Activated CD4-positive, alpha-beta T cell treated with anti-CD3 and anti-CD28 coated beads, Interleukin-2, Interleukin-4, amounts not matched to agents 100 ng/mL and 50 ng/mL, durations not matched to agents 16 hours and 8 hours (primary cell): Measurements from ENCODE around the gene PELI3.

Experiments used
- DNase-seq: peaks from one replicate; pipeline ENCODE4 v3.0.0-alpha.2; 2020; ENCODE audit warnings: low spot score

Gene PELI3

GRCh38 chr11:66475349-66476172 lies 8.9 kb downstream of the PELI3 start:
- no peak for DNase-seq

DNA sequence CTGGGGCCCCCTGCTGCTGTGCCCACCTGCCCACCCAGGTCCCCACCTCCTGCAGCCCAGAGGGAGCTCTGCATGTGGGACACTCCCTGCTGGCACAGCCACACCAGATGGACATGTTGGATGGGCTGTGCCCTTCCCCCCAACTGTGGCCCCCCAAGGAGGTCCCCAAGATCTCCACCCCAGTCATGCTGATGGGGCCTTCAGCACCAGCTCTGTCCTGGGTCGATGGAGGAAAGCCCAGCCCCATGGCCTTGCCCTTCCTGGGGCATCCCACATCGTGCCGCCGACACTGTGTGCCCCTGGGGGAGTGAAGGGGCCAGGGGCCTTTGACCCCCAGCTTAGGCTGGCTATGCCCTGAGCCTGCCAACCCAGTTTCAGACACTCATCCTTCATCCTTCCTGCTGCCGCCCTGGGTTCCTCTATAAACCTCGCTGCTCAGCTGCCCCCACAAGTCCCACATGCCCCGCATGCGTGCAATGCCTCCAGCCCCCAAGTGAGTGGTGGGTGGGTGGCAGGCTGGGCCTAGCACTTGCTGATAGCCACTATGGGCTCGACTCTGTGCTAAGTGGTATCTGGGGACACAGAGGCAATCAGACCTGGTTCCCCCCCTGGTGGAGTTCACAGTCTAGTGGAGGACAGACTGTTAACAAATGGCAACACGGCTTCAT lies 9.6 kb downstream of the PELI3 start:
- no peak for DNase-seq

DNA sequence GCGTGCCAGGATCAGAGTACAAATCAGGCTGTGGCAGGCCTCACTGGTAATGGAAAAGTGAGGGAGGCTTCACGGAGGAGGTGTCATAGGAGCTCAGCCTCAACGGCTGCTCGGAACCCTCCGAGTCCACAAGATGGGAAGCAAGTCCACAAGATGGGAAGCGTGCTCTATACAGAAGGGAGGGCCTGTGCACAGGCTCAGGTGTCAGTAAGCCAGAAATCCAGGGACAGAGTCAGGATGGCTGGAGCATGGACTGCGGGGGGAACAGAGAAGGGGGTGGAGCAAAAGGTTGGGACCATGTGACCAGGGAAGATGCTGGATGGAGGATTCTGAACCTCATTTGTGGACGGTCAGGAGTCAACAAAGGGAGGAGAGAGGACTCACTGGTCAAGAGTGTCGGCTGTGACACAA lies 10.1 kb downstream of the PELI3 start:
- DNase-seq = no peak

DNA sequence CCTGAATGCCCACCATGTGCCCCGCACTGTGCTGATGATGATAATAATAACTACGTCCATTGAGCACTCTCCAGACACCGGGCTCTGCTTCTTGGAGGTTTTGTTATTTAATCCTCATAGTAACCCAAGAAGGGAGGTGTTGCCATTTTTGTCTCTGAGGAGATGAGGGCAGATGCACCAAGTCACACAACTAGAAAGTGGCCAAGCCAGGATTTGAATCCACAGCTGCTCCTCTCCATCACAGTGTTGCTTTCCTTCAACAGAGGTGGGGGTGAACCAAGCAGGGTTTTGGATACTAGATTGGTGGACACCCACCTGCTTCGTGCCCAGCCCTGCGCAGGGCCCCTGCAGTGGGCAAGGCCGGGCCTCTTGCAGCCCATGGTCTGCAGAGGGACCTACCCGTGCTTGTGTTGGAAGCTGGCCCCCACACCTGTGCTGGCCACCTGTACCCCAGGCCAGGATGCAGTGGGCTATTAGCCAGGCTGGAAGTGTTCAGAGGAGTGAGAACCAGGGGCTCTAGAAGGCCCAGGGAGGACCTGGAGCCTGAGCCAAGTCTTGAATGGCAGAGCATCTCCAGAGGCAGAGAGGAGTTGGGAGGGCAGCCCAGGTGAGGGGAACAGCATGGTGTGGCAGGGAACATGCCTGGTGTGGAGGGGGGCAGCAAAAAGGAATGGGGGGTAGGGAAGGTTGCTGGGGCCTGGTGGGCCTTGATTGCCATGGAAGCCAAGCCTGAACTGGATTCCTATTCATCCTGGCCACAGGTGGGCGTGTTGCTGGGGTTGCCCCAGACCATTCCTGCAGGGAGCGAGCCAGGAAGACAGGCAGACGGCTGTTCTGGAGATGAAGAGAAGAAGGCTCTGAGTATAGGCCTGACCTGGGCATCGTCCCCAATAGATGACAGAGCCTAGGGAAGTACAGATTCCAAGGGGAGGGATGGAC lies 10.8 kb downstream of the PELI3 start:
- no peak for DNase-seq

DNA sequence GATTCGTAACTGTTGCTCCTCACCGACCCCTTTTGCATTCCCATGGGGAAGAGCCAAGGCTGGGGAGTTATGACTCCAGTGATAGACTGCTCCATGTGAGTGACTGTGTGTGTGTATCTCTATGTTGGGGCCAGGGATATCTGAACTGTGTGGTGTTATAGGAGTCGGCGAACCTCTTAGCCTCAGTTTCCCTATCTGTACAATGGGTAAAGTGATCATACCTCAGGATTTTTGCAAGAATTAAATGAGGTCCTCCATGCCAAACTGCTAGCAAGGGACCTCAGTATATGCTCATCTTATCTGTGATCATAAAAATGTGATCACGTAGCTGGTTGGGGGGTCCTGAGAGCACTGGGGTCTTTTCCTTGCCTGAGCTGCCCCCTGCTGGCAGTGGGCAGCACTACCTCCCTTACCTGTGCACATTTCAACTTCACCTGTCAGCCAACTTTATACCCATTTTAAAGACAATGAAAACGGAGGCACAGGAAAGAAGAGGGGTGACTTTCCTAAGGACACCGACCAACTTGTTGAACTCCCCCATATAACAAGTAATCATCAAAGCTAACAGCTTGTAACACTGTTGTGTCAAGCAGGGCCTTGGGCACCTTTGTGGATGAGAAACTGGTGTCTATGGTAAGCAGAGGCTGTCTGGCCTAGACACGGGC lies 12.2 kb downstream of the PELI3 start:
- DNase-seq = no peak

DNA sequence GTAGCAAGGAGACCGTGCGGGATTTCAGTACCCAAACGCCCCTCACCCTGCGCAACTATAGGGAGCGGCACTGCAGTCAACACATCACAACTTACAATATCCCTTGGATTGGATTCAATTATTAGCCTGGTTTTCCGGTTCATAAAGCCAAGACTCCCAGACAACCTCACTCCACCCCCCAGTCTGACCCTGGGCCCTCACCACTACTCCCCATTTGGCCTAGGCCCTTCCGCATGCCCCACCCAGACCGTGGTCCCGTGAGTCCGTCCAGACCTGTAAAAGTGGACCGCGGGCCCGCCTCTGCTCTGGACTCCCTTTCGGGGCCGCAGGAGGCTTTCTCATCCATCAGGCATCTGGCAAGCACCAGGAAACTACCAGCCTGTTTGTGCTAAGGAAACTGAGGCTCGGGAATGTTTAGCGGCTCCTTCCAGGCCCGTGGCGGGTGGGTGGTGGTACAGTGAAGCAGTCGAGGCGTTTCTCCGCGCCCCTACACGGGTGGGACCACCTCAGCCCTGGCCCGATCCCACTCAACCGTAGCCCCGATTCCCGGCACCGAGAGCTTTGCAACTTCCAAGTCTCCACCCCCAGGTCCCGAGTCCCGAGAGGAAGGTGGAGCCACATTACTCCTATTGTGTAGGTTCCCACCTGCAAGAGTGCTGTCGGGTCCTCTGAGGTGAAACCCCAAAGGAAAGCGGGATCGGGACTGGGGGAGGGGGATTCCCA lies 12.8 kb downstream of the PELI3 start:
- DNase-seq = no peak

DNA sequence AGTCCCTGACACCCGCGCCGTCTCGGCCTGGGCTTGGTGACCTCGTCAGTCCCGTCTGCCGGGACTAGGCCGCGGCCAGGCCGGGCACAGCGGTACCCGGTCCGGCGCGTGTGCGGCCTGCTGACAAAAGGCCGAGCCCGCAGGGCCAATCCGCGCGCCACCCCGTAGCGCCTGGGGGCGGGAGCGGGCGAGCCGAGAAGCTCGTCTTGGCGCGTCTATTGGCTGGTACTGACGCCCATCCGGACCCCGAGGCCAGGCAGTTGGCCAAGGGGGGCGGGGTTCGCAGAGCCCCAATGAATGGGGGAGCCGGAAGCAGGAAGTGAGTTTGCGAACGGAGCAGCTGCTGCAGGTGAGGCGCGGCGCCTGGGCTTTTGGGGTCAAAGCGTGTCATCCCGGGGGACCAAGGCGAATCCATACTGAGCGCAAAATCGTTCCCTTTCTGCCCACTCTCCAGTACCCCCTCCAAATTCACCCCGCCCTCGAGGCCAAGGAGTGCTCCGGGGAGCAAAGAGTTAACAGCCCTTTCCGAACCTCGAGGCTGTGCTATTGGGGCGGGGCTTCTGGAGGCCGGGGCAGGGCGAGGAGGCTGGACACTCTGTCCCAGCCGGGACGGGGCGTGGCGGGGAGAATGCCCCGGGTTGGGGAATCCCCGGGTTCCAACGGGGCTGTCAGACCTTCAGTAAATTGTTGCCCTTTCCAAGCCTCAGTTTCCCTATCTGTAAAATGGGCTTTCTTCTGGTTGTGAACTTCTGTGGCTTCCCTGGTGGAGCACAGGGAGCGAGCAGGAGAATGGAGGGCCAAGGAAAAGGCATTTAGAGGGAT lies 13.6 kb downstream of the PELI3 start, which contains the start of gene DPP3:
DPP3 (plus strand) TSS at position 318 of the 822 bp plus-strand sequence. CDS start 1,767 bp downstream, outside the sequence.
- peak; percentile 98 for DNase-seq

- no peak for DNase-seq
These were observed 18.2 kb downstream of the PELI3 start for GRCh38 chr11:66484806-66485380.

GRCh38 chr11:66488957-66489356 lies 22.3 kb downstream of the PELI3 start:
- DNase-seq = no peak

- no peak for DNase-seq
These were observed 22.9 kb downstream of the PELI3 start for GRCh38 chr11:66489636-66490035.

- no peak for DNase-seq
These were observed 24.7 kb downstream of the PELI3 start for GRCh38 chr11:66491315-66491935.

GRCh38 chr11:66492161-66492865 lies 25.6 kb downstream of the PELI3 start:
- DNase-seq = no peak

GRCh38 chr11:66493130-66493529 lies 26.4 kb downstream of the PELI3 start:
- no peak for DNase-seq

GRCh38 chr11:66494458-66494857 lies 27.8 kb downstream of the PELI3 start:
- no peak for DNase-seq

DNA sequence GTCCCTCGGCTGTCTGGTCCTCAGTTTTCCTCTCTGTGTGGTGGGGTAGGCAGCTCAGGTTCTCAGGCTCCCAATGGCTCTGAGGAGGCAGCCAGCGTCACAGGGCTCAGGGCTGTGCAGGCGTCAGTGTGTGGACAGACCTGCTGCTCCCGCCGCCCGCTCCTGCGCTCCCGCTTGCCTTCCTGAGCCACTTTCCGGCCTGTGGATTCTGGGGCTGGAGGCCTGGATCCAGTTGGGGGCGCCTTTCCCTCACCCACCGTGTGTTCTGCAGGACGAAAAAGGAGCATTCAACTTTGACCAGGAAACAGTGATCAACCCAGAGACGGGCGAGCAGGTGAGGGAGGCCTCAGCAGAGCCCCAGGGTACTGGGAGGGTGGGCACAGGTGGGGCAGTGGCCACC lies 28.2 kb downstream of the PELI3 start:
- DNase-seq = no peak

DNA sequence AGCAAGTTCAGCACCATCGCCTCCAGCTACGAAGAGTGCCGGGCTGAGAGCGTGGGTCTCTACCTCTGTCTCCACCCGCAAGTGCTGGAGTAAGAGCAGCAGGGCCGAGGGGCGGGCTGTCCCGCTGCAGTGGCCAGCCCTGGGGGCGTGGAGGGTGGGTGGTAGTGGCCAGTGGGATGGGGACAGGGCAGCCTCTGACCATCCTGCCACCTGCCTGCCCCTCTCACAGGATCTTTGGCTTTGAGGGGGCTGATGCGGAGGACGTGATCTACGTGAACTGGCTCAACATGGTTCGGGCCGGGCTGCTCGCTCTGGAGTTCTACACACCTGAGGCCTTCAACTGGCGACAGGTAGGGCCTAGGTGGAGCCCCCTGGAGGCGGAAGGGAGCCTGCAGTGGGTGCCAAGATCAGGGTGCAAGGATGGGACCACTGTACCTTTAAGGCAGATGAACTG lies 28.7 kb downstream of the PELI3 start:
- DNase-seq = no peak

DNA sequence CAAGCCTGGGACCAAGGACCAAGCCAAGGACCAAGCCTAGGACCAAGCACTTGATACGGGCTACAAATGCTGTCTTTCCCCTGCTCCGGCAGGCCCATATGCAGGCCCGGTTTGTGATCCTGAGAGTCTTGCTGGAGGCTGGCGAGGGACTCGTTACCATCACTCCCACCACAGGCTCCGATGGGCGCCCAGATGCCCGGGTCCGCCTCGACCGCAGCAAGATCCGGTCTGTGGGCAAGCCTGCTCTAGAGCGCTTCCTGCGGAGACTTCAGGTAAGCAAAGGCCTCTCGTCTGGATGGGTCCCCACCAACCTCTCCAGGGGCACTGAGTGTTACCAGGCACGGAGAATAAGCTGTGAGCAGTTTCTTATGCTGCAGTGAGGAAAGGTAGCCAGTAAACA lies 30.5 kb downstream of the PELI3 start:
- DNase-seq = no peak

DNA sequence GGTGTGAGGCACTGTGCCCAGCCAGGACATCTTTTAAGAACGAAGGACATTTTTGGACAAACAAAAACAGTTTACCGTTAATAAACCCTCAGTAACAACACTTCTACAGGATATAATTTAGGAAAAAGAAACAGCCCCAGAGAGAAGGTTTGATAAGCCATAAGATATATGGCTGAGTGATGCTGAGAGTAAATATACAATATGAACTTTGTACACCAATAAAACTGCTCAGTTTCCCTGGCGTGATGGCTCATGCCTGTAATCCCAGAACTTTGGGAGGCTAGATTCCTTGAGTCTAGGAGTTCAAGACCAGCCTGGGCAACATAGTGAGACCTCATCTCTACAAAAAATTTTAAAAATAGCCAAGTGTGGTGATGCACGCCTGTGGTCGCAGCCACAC lies 31.8 kb downstream of the PELI3 start:
- DNase-seq = no peak
